H1 (cell line): ENCODE measurements around the gene TRAF1. TPM values are rescaled to one million over a fixed set of nuclear protein-coding genes. Genes with fewer than 3 reads are reported as not detected.
A peak's percentile ranks its signal among the peaks of the same experiment; 100 is the strongest.

Experiments used
- CTCF ChIA-PET: fragments of 300-600 bp; sonication (Branson Sonifier 250); formaldehyde crosslinking; loops from one replicate; lab custom pipeline; 2021; ENCODE audit not compliant: partially characterized antibody; lab: Charles Lee
- POLR2A ChIA-PET: fragments of 300-600 bp; sonication (Branson Sonifier 250); formaldehyde crosslinking; loops from one replicate; lab custom pipeline; 2021; ENCODE audit warnings: inconsistent platforms; ENCODE audit not compliant: partially characterized antibody; lab: Charles Lee
- DNase-seq, 2 experiments: peaks; one replicate each; pipeline versions ENCODE4 v3.0.0 to v3.0.0-alpha.2; 2010 to 2022; ENCODE audit warnings: low spot score in 2 of 2, low read depth in 1 of 2, mixed read lengths in 1 of 2
- FAIRE-seq: peaks from 2 replicates; lab custom pipeline; 2011; peaks lifted over from hg19 to GRCh38; lab: Jason Lieb, UNC
- H2AFZ ChIP-seq: 2 replicates; pipeline ENCODE4 v1.8.1; 2012; ENCODE audit warnings: low read length, inconsistent platforms
- H2AK5ac ChIP-seq: 2 replicates; pipeline ENCODE4 v1.6.1; 2013; ENCODE audit warnings: low read depth, low read length
- H2BK120ac ChIP-seq: replicated peaks from 2 replicates; pipeline ENCODE3; 2013; ENCODE audit warnings: low read depth, low read length, inconsistent platforms
- H2BK12ac ChIP-seq: 2 replicates; pipeline ENCODE4 v1.6.1; 2013; ENCODE audit warnings: low read depth, low read length
- H2BK15ac ChIP-seq: 2 replicates; pipeline ENCODE4 v1.6.1; 2013; ENCODE audit warnings: low read length
- H2BK20ac ChIP-seq: 2 replicates; pipeline ENCODE4 v1.6.1; 2013; ENCODE audit warnings: low read length
- H2BK5ac ChIP-seq: 2 replicates; pipeline ENCODE4 v1.6.1; 2013; ENCODE audit warnings: low read depth, low read length
- H3K14ac ChIP-seq: 2 replicates; pipeline ENCODE4 v1.6.1; 2013; ENCODE audit warnings: inconsistent platforms; ENCODE audit not compliant: insufficient read length
- H3K18ac ChIP-seq: 2 replicates; pipeline ENCODE4 v1.6.1; 2013; ENCODE audit warnings: low read length; ENCODE audit errors: extremely low read depth
- H3K23ac ChIP-seq: 2 replicates; pipeline ENCODE4 v1.6.1; 2013; ENCODE audit warnings: inconsistent platforms; ENCODE audit not compliant: insufficient read length
- H3K23me2 ChIP-seq: 2 replicates; pipeline ENCODE4 v1.6.1; 2013; ENCODE audit warnings: low read depth, low read length
- H3K27ac ChIP-seq: 2 replicates; pipeline ENCODE4 v1.6.1; 2011; ENCODE audit warnings: low read depth, low read length, inconsistent platforms
- H3K27me3 ChIP-seq, 4 experiments: replicated peaks in 1 of 4; 1 replicate in 1 of 4; 2 replicates in 3 of 4; pipeline versions ENCODE4 v1.6.1 to v1.8.1; 2011 to 2013; ENCODE audit warnings: low read length in 3 of 4, mild to moderate bottlenecking in 3 of 4, inconsistent platforms in 2 of 4, mixed read lengths in 2 of 4, moderate library complexity in 1 of 4; ENCODE audit not compliant: control insufficient read depth in 3 of 4, insufficient read depth in 3 of 4; ENCODE audit errors: extremely low read depth in 1 of 4
- H3K36me3 ChIP-seq, 4 experiments: 2 replicates each; pipeline versions ENCODE4 v1.6.1 to v1.8.1; 2011 to 2013; ENCODE audit warnings: mild to moderate bottlenecking in 4 of 4, low read length in 3 of 4, moderate library complexity in 2 of 4, control low read depth in 1 of 4, inconsistent platforms in 1 of 4; ENCODE audit not compliant: insufficient read depth in 4 of 4, control insufficient read depth in 2 of 4
- H3K4ac ChIP-seq: replicated peaks from 2 replicates; pipeline ENCODE3; 2013; ENCODE audit warnings: low read length, low read depth, mixed read lengths, inconsistent platforms; ENCODE audit not compliant: insufficient read length
- H3K4me1 ChIP-seq, 4 experiments: replicated peaks in 1 of 4; 1 replicate in 1 of 4; 2 replicates in 3 of 4; pipeline versions ENCODE4 v1.6.1 to v1.8.1; 2011 to 2013; ENCODE audit warnings: low read length in 3 of 4, inconsistent platforms in 2 of 4, mixed read lengths in 1 of 4; ENCODE audit not compliant: insufficient read depth in 4 of 4, control insufficient read depth in 3 of 4
- H3K4me2 ChIP-seq, 2 experiments: 2 replicates each; pipeline versions ENCODE4 v1.6.1 to v1.8.1; 2011 to 2013; ENCODE audit warnings: low read depth in 2 of 2, low read length in 2 of 2, control low read depth in 1 of 2, inconsistent platforms in 1 of 2, mild to moderate bottlenecking in 1 of 2; ENCODE audit not compliant: insufficient read depth in 1 of 2
- H3K4me3 ChIP-seq, 4 experiments: fragments of 200-600, 300-600 bp in 1 of 4; sonication (generic), shearing (Covaris generic), sonication (Bioruptor Twin) in 1 of 4; 2 replicates each; pipeline versions ENCODE4 v1.5.1 to v1.8.1; 2011 to 2016; ENCODE audit warnings: low read length in 4 of 4, low read depth in 3 of 4, control low read depth in 2 of 4, inconsistent platforms in 2 of 4, mild to moderate bottlenecking in 2 of 4, mixed read lengths in 1 of 4, moderate library complexity in 1 of 4; ENCODE audit not compliant: insufficient read depth in 2 of 4; ENCODE audit errors: extremely low read depth in 1 of 4
- H3K56ac ChIP-seq: replicated peaks from 2 replicates; pipeline ENCODE3; 2013; ENCODE audit warnings: low read depth, mild to moderate bottlenecking, mixed read lengths, low read length, inconsistent platforms; ENCODE audit not compliant: insufficient read length
- H3K79me1 ChIP-seq: 2 replicates; pipeline ENCODE4 v1.6.1; 2013; ENCODE audit warnings: low read depth, low read length, control low read depth
- H3K79me2 ChIP-seq, 2 experiments: 2 replicates each; pipeline versions ENCODE4 v1.6.1 to v1.8.1; 2012 to 2013; ENCODE audit warnings: low read length in 2 of 2, mild to moderate bottlenecking in 2 of 2, inconsistent platforms in 1 of 2; ENCODE audit not compliant: insufficient read depth in 2 of 2, control insufficient read depth in 1 of 2
- H3K9ac ChIP-seq, 4 experiments: replicated peaks in 1 of 4; 1 replicate in 1 of 4; 2 replicates in 3 of 4; pipeline versions ENCODE4 v1.6.1 to v1.8.1; 2011 to 2013; ENCODE audit warnings: low read depth in 3 of 4, low read length in 3 of 4, control low read depth in 2 of 4, mild to moderate bottlenecking in 2 of 4, moderate library complexity in 2 of 4, inconsistent platforms in 1 of 4; ENCODE audit errors: extremely low read depth in 1 of 4
- H3K9me3 ChIP-seq, 2 experiments: 2 replicates each; pipeline versions ENCODE4 v1.6.1 to v1.8.1; 2012 to 2013; ENCODE audit warnings: mild to moderate bottlenecking in 2 of 2, moderate library complexity in 2 of 2, control low read depth in 1 of 2, inconsistent platforms in 1 of 2, low read depth in 1 of 2, low read length in 1 of 2, mixed read lengths in 1 of 2; ENCODE audit not compliant: insufficient read depth in 2 of 2
- H4K20me1 ChIP-seq, 2 experiments: replicated peaks in 1 of 2; 2 replicates each; pipeline versions ENCODE3 to v1.8.1; 2011 to 2013; ENCODE audit warnings: inconsistent platforms in 2 of 2, low read length in 2 of 2, mild to moderate bottlenecking in 1 of 2; ENCODE audit not compliant: insufficient read depth in 2 of 2, control insufficient read depth in 1 of 2
- H4K5ac ChIP-seq: 2 replicates; pipeline ENCODE4 v1.6.1; 2013; ENCODE audit warnings: low read length, low read depth, mixed read lengths, inconsistent platforms; ENCODE audit not compliant: insufficient read length
- H4K8ac ChIP-seq: 2 replicates; pipeline ENCODE4 v1.8.0; 2013; ENCODE audit warnings: mild to moderate bottlenecking, moderate library complexity, low read length, inconsistent platforms; ENCODE audit not compliant: insufficient read depth; ENCODE audit errors: extremely low read depth
- H4K91ac ChIP-seq: replicated peaks from 2 replicates; pipeline ENCODE3; 2013; ENCODE audit warnings: low read length, mixed read lengths, inconsistent platforms; ENCODE audit not compliant: insufficient read length
- TBP ChIP-seq: IDR thresholded peaks from 2 replicates; pipeline ENCODE4 v1.6.1; 2011; ENCODE audit warnings: low read depth, low read length, improper control_type of control experiment
- WGBS, 2 experiments: shearing (Covaris generic) in 1 of 2; methylation state at CpG; one replicate each; pipeline versions ENCODE4 v1.1.6 to v1.1.7; 2013 to 2015; ENCODE audit warnings: low lambda C conversion rate in 2 of 2, mixed read lengths in 2 of 2, inconsistent platforms in 1 of 2, low coverage in 1 of 2, missing lambda C conversion rate in 1 of 2; ENCODE audit not compliant: insufficient replicate concordance in 2 of 2, insufficient coverage in 1 of 2, insufficient read length in 1 of 2; ENCODE audit errors: extremely low coverage in 1 of 2, missing lambda C conversion rate in 1 of 2; 5-methylcytosine and 5-hydroxymethylcytosine counted together
- polyA plus RNA-seq, 7 experiments: library from polyadenylated mRNA; depleted of rRNA in 3 of 7; stranded (reverse) in 5 of 7; unstranded in 2 of 7; fragments of >200 nt in 5 of 7; fragments of 200-250 nt in 2 of 7; gene quantifications; 1 replicate in 5 of 7; 2 replicates in 1 of 7; 4 replicates in 1 of 7; pipeline versions ENCODE4 v1.2.1 to v1.2.3, GENCODE V29; 2011 to 2013; ENCODE audit warnings: missing spikeins in 2 of 7, mixed read lengths in 2 of 7
- total RNA-seq: library from RNA; stranded (reverse); fragmentation: NEBNext Ultra II Directional; extraction: Animal tissue kit (Norgen Biotek cat#: 25700); gene quantifications from 2 replicates; pipeline ENCODE4 v1.2.1, GENCODE V29; 2021
- TF ChIP-seq, protein P1 (sequence below): IDR thresholded peaks from 2 replicates; pipeline ENCODE4 v1.6.1; 2012; ENCODE audit warnings: inconsistent platforms

The TRAF1 gene
- total and polyA plus RNA-seq, 2 of the 8 experiments (the other 6 are each of a cell fraction or from before 2014, with no cell fraction given) = 1.6 to 3.2 TPM

DNA sequence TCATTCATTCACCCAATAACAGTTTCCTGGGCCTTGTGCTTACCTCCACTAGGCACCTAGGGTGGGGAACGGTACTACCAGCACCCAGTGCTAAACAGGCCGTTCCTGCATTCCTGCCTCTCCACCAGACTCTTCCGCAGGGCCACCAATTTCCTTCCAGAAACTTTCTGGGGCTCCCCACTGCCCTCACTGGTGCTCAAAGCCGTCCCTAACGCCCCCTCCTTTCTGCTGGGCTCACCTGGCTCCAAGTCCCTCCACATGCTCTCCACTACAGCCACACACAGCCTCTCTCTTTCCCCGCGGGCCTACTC is 51.0 kb downstream of the TRAF1 start:
- peak overlapping the region; percentile 79 to 85 for H3K4me2 ChIP-seq
- H3K56ac ChIP-seq = peak overlapping the region; percentile 17
- H3K14ac ChIP-seq = no peak overlapping the region
- H4K5ac ChIP-seq = peak overlapping the region; percentile 7
- no peak for FAIRE-seq
- peak overlapping the region; percentile 82; the same call in 1 of the 2 replicates for H2BK5ac ChIP-seq
- H3K9ac ChIP-seq = no peak overlapping the region
- H3K18ac ChIP-seq = peak overlapping the region; percentile 65
- H4K91ac ChIP-seq = peak overlapping the region; percentile 96
- no peaks in the 10 kb centered on the region for H3K9me3 ChIP-seq
- H3K36me3 ChIP-seq = peaks cover 0 to 3% (median 0%) of the 10 kb centered on the region in 4 experiments; a peak in 1 of 8 replicates
- TF ChIP-seq, protein P1, sequence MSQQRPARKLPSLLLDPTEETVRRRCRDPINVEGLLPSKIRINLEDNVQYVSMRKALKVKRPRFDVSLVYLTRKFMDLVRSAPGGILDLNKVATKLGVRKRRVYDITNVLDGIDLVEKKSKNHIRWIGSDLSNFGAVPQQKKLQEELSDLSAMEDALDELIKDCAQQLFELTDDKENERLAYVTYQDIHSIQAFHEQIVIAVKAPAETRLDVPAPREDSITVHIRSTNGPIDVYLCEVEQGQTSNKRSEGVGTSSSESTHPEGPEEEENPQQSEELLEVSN = peak; percentile 19; the same call in 1 of the 2 replicates
- TF ChIP-seq TBP = no peak
- TF ChIP-seq, all 59 proteins: peak for 1
- Histone ChIP-seq H3K4me3 (peak overlapping the region; percentile 36 to 86 (median 50); a peak in 5 of 8 replicates), H3K27me3 (peaks cover 0 to 4% (median 1%) of the 10 kb centered on the region in 4 experiments; a peak in 3 of 7 replicates), H3K79me1 (no peaks in the 10 kb centered on the region), H2AK5ac (peak overlapping the region; percentile 41; the same call in 1 of the 2 replicates), H3K4me1 (peaks cover 23 to 48% (median 35%) of the 10 kb centered on the region in 4 experiments), H3K79me2 (no peaks in the 10 kb centered on the region), H2AFZ (0 out of 2 replicates have a peak overlapping the region, but pooled peaks have one; percentile 11), H4K8ac (0 out of 2 replicates have a peak overlapping the region, but pooled peaks have one; percentile 42), H2BK20ac (peak overlapping the region; percentile 99; the same call in 1 of the 2 replicates), H4K20me1 (no peaks in the 10 kb centered on the region), H3K4ac (peak overlapping the region; percentile 92), H3K27ac (0 out of 2 replicates have a peak overlapping the region, but pooled peaks have one; percentile 50), H2BK12ac (peak overlapping the region; percentile 93), H2BK120ac (peak overlapping the region; percentile 95), H2BK15ac (peak overlapping the region; percentile 98; the same call in 1 of the 2 replicates), H3K23me2 (peaks cover 10% of the 10 kb centered on the region), H3K23ac (no peak overlapping the region)
- POLR2A ChIA-PET = interaction anchor here (1.1 kb wide), 1 partner anchor 11 kb away, joined by 3 read pairs; no protein-coding TSS in a partner anchor
- WGBS, 2 experiments = 43% methylated on average over 7 of the region's 7 CpGs; no CpG with 5 or more reads in 1 of the 2 experiments
- CTCF ChIA-PET = interaction anchor here (1.0 to 1.5 kb wide), 3 partner anchors 10 to 46 kb away, joined by 3 read pairs; no protein-coding TSS in a partner anchor
- DNase-seq = no peak
